Measurements from ENCODE around the gene DMD.
"Not testable (repeated sequence)": the region's sequence is repeated elsewhere in the genome, so short reads cannot be mapped to it uniquely, and the experiment has no call there.

Gene DMD

GRCh38 chrX:32448320-32448719 lies 763.0 kb downstream of the DMD start:
- no peak for DNase-seq

- no peak for DNase-seq
These were observed 763.7 kb downstream of the DMD start for GRCh38 chrX:32447640-32448039.

- DNase-seq, result no peak
These were observed 767.5 kb downstream of the DMD start for GRCh38 chrX:32443841-32444240.

DNA sequence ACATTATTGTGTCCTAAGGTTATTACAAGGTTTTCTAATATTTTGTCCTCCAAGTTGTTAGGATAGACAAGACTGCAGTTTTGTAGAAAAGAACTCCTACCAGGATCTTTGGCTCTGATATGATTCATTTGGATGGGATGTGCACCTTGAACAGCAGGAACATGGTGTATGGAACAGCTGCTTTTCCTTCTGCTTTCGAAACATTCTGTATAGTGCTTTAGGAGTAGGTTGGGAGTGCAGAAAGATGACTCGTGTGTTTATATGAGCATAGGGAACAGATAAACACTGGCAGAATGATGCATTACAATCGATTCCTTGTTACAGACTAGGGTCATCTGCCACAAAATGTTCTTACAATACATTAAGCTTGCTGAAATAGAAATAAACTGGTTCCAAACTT lies 790.1 kb downstream of the DMD start:
- DNase-seq, result no peak

- DNase-seq, result peak in 1 of 2 donors; percentile 0
These were observed 803.0 kb downstream of the DMD start for GRCh38 chrX:32408389-32408788.

DNA sequence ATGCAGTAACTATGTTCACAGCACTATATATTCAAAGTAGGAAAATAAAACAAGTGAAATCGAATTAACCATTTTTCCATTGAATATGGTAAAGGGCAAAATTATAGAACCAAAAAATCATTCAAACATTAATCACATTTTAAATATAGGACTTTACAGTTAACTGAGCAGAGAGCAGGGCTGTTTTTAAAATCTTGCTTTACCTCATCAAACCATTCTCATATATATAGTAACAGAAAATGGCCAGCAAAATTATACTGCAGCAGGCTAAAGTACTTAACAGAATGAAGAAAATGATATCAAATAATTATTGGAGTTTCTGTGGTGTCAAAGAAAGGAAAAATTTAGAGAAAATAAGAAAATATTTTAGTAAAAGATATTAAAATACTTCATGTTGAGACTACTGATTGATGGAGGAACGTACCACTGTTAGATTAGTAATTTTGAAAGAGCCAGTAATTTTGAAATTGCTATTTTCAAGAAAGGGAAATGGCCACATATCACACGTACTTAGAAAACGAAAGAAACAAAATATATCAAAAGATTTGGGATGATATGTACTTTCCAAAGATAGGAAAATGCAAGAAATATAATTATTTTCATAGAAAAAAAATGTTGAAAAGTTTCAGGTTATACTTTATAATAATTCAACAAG lies 813.7 kb downstream of the DMD start:
- DNase-seq, result no peak

DNA sequence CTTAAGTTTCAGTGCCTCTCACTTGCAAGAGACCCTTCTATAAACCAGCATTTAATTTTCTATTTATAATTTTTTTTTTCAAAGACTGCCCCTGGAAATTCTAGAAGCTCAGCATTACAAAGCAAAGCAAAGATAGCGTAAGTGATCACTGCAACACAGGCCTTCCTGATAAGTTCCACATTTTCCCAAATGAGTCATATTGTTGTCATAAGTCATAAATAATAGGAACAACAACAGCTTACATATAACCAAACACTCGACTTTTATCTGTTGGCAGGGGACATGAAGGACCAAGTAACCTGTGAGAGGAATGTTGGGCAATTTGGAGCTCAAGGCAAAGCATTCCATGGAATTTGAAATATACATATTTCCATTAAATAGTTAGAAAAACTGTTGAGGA lies 815.5 kb downstream of the DMD start:
- no peak for DNase-seq

DNA sequence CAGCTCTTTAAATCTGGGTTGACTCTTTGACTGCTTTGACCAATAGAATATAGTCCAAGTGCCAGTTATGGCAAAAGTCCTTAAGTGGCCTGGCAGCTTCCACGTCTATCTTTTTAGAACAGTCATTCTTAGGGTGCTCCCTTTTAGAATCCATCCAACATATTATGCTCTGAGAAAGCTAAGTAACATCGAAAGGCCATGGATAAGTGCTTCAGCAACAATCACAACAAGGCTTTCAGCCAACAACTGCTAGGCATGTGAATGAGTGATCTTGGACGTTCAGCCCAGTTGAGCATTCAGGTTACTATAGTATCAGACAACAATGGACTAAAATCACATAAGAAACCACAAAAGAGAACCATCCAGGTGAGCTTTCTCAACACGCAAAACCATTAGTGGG lies 818.7 kb downstream of the DMD start:
- DNase-seq, result no peak

- no peak for DNase-seq
These were observed 840.7 kb downstream of the DMD start for GRCh38 chrX:32370456-32371205.

GRCh38 chrX:32293962-32294700 lies 917.2 kb downstream of the DMD start:
- DNase-seq, result no peak

DNA sequence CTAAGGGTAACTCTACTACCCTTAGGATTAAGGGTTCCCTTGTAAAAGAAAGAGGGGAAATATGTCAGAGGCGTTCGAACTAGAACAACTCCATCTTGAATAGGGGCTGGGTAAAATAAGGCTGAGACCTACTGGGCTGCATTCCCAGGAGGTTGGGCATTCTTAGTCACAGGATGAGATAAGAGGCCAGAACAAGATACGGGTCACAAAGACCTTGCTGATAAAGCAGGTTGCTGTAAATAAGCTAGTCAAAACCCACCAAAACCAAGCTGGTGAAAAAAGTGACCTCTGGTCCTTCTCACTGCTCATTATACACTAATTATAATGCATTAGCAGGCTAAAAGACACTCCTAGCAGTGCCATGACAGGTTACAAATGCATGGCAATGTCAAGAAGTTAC lies 922.0 kb downstream of the DMD start:
- DNase-seq, result no peak

DNA sequence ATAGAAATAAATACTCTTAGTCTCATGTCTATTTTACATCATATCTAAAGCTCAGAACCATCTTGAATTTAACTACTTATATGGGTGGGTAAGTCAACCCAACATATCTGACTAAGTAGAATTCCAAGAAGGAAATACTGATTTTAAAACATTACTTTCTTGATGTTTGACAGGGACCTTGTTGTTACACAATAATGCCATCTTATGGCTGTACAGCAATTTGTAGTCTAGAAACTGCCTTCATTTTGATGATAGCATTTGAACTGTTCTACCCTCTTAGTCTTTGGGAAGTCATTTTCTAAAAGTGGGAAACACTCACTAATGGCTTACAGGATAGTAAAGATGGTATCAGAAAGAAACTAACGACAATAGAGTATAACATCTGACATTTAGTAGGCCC lies 929.5 kb downstream of the DMD start:
- no peak for DNase-seq

- DNase-seq, result no peak
These were observed 930.4 kb downstream of the DMD start for GRCh38 chrX:32280921-32281320.

DNA sequence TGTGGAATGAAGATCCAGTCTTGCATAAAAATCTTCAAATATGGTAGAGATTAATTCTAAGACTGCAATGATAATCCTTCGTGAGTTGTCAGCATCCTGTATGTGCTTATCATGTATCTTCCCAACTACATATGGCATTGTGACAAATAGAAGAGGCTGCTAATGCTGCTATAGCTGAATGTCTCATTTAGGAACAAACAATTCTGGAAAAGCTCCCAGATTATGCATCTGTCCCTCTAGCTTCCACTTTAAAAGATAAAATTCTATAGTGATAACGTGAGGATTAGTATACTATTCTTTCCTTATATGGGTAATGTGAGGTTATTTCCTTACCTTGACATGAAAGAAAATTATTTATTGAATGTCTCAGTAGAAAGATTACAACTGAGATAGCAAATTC lies 930.9 kb downstream of the DMD start:
- DNase-seq, result no peak

DNA sequence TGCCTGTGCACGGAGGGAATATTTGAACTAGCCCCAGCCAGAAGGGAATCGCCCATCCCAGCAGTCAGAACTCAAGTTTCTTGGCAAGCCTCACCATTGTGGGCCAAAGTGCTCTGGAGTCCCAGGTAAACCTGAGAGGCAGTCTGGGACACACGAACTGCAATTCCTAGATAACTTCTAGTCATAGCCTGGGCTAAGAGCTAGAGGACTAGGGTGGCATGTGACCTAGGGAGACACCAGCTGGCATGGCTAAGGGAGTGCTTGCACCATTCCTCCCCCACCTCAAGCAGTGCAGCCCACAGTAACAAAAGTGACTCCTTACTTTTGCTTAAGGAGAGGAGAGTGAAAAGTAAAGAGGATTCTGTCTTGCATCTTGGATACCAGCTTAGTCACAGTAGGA lies 935.2 kb downstream of the DMD start:
- no peak for DNase-seq

DNA sequence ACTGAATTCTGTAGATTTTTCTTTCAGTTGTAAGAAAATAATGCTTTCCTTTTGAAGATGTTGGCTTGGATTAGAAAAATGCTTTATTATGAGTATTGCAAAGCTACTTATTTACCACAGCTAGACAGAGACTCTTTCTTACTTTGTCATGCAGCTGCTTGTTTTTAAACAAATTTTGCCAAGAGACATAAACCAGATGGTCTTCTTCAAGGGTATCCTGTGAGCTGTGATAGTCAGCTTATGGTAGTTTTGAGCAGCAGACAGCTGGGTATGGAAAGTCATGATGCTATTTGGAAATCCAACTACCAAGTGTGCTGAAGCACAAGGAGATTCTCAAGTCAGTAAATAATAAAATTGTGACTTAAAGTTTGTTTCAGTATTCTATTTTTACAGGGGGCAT lies 941.5 kb downstream of the DMD start:
- no peak for DNase-seq

DNA sequence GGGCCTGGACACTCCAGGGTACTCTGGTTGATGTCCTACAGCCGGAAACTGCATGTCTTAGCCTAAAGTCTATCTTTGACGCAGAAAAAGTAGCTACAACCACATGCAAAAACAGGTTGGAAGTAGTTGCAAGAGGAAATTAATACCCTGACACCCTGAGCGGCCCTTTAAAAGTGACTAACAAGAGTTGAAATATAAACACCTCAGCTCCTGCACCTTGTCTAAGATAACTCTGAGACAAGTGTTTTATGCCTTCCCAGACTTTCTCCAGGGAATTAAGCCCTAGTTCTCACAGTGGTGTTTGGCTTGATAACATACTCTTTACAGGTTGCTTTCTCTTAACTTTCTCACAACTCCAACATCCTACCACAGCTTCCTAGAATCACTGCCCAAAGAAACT lies 943.1 kb downstream of the DMD start:
- no peak for DNase-seq

DNA sequence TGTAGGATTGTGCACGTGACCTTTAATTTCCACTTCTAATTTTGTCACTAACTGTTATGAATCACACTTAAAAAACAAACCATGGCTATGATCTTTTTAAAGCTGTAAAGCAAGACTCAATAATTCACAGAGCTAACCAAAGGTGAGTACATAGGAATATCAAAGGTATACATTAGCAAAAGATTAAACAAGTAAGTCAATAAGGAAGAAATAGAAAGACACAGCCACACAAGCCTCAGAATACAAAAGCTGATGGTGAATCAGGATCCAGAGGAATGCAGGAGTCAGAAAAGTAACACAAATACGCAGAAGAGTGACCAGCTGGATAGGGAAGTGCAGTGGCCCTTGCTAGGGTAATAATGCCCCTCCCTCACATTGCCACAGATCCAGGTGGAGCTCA lies 943.6 kb downstream of the DMD start:
- no peak for DNase-seq

DNA sequence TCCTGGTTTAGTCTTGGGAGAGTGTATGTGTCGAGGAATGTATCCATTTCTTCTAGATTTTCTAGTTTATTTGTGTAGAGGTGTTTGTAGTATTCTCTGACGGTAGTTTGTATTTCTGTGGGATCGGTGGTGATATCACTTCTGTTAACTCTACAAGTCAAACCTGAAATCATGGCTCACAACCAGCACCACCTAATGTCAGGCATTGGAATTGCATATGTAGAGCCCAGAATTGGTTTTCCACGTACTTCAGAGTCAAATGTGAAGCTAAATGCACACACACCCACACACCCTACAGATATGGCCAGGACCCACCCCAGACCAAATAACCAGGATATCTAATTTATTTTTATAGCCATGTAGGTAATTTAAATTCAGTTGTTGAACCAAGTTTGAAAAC lies 964.7 kb downstream of the DMD start:
- DNase-seq, result not testable (repeated sequence)

DNA sequence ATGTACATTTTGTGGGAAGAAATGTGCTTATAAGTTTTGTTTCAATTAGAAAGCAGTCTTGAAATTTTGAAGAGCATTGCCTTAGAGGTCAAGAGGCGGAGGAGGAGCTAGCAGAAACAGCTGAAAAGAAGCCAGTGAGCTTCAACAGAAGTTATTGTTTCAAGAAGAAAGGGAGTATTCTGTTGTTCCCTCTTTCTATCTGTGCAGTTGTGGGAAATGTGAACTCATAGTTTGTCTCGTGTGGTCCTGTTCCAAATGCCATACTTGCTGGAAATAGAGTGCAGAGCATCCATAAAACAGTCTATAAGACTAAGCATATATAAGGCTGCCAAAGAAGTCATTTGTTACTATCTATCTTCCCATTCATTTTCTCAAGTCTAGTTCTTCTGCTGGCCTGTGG lies 1015.7 kb downstream of the DMD start:
- DNase-seq, result no peak

DNA sequence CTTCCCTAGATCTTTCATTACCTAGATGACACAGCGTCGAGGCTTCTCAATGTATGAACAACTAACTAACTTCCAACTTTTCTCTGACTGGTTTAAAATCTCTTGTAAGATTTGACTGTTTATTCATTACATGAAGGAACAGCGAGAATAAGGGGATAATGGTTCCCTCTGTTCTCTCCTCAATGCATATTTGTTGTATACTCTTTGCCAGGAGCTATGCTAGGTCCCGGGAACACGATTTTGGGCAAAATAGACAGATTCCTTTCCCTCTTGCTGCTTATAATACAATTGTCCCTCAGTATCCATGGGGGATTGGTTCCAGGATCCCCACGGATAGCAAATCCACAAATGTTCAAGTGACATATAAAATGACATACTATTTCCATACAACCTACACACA lies 1020.0 kb downstream of the DMD start:
- no peak for DNase-seq

DNA sequence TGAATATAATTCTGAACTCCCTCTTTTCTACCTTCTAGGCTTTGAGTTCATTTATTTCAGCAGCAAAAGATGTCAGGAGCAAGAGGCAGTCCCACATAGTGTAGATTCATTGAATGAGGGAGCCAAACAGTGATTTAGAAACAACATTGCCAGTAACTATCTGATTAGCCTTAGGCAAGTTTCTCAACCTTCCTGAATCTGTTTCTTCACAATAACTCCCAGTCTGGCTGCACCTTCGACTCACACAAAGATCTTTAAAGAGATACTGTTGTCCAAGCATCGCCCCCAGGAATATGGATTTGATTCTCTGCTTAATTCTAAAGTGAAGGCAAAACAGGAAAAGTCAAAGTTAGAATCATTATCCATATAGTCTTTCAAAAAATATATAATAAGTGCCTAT lies 1026.2 kb downstream of the DMD start:
- no peak for DNase-seq

GRCh38 chrX:32183066-32183465 lies 1028.3 kb downstream of the DMD start:
- DNase-seq, result no peak

DNA sequence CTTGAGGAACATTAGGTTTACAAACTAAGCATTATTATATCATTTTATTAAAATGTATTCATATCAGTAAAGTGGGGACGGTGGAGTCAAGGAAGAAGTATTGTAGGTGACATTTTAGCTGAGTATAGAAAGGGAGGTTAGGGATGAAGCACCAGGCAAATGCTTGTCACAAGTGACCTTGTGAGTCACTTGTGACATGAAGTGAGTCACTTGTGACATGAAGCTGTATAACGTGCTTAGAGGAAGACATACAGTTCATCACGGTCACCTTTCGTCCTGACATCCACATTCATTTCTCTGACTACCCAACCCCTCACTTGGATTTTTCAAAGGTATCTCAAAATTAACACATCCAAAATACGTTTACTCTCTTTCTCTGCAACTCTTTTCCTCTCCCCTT lies 1034.8 kb downstream of the DMD start:
- no peak for DNase-seq

Data from activated CD4-positive, alpha-beta T cell treated with anti-CD3 and anti-CD28 coated beads for 4 hours (primary cell).